ENCODE data around the gene KIF22. TPM values are rescaled to one million over a fixed set of nuclear protein-coding genes. Genes with fewer than 3 reads are reported as not detected.
"Not testable (repeated sequence)": the region's sequence is repeated elsewhere in the genome, so short reads cannot be mapped to it uniquely, and the experiment has no call there.

KIF22 gene
- total RNA-seq, 6 experiments from 2014 or later, result 26.4 to 50.3 (median 48.9) TPM

DNA sequence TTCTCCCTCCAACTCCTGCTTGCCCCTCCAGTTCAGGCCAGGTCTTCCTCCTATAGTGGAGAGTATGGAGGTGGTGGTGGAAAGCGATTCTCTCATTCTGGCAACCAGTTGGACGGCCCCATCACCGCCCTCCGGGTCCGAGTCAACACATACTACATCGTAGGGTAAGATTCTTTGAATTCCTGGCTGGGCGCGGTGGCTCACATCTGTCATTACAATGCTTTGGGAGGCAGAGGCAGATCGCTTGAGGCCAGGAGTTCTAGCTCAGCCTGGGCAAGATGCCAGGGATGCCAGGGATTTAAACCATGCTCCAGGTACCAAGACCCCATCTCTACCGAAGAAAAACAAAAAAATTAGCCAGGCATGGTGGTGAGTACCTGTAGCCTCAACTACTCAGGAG is 11.1 kb upstream of the KIF22 start:
- TF ChIP-seq, protein P1, sequence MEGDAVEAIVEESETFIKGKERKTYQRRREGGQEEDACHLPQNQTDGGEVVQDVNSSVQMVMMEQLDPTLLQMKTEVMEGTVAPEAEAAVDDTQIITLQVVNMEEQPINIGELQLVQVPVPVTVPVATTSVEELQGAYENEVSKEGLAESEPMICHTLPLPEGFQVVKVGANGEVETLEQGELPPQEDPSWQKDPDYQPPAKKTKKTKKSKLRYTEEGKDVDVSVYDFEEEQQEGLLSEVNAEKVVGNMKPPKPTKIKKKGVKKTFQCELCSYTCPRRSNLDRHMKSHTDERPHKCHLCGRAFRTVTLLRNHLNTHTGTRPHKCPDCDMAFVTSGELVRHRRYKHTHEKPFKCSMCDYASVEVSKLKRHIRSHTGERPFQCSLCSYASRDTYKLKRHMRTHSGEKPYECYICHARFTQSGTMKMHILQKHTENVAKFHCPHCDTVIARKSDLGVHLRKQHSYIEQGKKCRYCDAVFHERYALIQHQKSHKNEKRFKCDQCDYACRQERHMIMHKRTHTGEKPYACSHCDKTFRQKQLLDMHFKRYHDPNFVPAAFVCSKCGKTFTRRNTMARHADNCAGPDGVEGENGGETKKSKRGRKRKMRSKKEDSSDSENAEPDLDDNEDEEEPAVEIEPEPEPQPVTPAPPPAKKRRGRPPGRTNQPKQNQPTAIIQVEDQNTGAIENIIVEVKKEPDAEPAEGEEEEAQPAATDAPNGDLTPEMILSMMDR (IDR thresholded peaks at IDR 0.05), result no peak
- no peak for DNase-seq
- H3K9me3 Mint-ChIP-seq, result no peaks in the 10 kb centered on the region
- H3K27ac Mint-ChIP-seq, result no peak overlapping the region
- peaks cover 15% of the 10 kb centered on the region for H3K4me1 Mint-ChIP-seq (ENCODE audit: low read depth)
- H3K36me3 Mint-ChIP-seq (ENCODE audit: low read depth), result 0 out of 2 replicates have a peak, but pooled peaks cover 5% of the 10 kb centered on the region
- H3K27me3 Mint-ChIP-seq (ENCODE audit: insufficient read depth), result peaks cover 36% of the 10 kb centered on the region
- no peak overlapping the region for H3K4me3 Mint-ChIP-seq

DNA sequence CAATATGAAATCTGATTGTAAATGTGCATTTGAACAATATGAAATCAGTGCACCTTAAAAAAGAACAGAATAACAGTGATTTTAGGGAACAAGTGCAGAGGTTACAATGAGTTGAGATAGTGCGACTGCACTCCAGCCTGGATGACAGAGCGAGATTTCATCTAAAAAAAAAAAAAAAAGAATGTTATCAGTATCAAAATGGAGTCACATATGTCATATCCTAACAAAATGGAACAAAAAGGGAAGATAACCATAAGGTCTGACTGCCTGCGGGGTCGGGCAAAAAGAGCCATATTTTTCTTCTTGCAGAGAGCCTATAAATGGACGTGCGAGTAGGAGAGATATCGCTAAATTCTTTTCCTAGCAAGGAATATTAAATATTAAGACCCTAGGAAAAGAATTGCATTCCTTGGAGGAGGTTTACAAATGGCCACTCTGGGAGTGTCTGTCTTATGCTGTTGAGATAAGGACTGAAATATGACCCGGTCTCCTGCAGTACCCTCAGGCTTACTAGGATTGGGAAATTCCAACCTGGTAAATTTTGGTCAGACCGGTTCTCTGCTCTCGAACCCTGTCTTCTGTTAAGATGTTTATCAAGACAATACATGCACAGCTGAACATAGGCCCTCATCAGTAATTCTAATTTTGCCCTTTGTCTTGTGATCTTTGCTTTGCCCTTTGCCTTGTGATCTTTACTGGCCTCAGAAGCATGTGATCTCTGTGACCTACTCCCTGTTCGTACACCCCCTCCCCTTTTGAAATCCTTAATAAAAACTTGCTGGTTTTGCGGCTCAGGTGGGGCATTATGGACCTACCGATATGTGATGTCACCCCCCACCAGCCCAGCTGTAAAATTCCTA is 7.2 kb upstream of the KIF22 start:
- not testable (repeated sequence) for H3K4me3 Mint-ChIP-seq; DNase-seq; H3K9me3 Mint-ChIP-seq; H3K27ac Mint-ChIP-seq; H3K36me3 Mint-ChIP-seq (ENCODE audit: low read depth)
- H3K27me3 Mint-ChIP-seq (ENCODE audit: insufficient read depth), result peaks cover 28% of the 10 kb centered on the region
- H3K4me1 Mint-ChIP-seq (ENCODE audit: low read depth), result peaks cover 13% of the 10 kb centered on the region

DNA sequence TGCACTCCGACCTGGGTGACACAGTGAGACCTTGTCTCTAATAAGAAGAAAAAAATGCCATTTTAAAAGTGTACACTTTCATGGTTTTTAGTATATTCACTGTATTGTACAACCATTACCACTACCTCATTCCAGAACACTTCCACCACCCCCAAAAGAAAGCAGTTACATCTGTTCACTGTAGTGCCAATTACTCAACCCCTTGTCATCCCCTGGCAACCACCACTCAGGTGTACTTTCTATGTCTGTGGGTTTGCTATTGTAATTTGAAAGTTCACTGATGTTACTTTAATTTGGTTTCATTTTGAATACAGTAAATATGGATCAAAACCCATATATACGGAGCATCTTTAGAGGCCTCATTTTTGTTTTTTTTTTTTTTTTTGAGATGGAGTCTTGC is 6.4 kb upstream of the KIF22 start:
- no peak overlapping the region for H3K4me3 Mint-ChIP-seq
- H3K27ac Mint-ChIP-seq, result no peak overlapping the region

DNA sequence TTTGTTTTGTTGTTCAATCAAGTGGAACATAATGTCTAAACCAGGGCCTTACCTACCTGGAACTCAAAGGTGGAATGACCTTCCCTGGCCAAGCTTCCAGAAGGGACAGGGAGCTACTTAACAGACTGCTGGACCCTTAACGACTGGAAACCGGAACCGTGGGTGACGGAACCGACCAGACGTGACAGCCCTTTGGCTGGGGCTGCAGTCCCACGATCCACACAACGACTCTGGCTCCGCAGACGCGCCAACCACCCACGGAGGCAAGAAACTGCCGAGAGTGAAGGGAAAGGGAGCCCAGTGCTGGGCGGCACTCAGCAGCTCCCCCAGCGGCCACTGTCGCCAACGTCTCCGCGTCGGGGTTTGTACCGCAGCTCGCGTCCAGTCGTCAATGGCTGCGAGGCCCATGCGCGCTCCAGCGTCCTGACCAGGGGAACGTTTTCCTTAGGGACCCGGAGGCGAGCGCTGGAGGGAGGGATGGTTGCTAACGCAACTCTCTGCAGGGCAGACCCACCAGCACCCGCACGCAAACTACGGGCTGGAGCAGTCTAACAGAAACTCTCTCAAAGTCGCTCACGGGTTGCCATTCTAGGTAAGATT is 5.5 kb upstream of the KIF22 start:
- H3K4me1 Mint-ChIP-seq (ENCODE audit: low read depth), result peaks cover 10% of the 10 kb centered on the region
- no peaks in the 10 kb centered on the region for H3K9me3 Mint-ChIP-seq
- DNase-seq, result no peak
- peak overlapping the region; percentile 67; the same call in 1 of the 2 replicates for H3K4me3 Mint-ChIP-seq
- H3K27me3 Mint-ChIP-seq (ENCODE audit: insufficient read depth), result peaks cover 12% of the 10 kb centered on the region
- TF ChIP-seq, protein P1 (IDR thresholded peaks at IDR 0.05), result peak; percentile 73
- 0 out of 2 replicates have a peak, but pooled peaks cover 5% of the 10 kb centered on the region for H3K36me3 Mint-ChIP-seq (ENCODE audit: low read depth)
- no peak overlapping the region for H3K27ac Mint-ChIP-seq

More for the DNA sequence above, 6.4 kb upstream of the KIF22 start:
- TF ChIP-seq, protein P1 (IDR thresholded peaks at IDR 0.05), result no peak
- Mint-ChIP-seq H3K27me3 (ENCODE audit: insufficient read depth) (peaks cover 20% of the 10 kb centered on the region), H3K9me3 (no peaks in the 10 kb centered on the region), H3K36me3 (ENCODE audit: low read depth) (0 out of 2 replicates have a peak, but pooled peaks cover 5% of the 10 kb centered on the region), H3K4me1 (ENCODE audit: low read depth) (peaks cover 13% of the 10 kb centered on the region)
- no peak for DNase-seq

DNA sequence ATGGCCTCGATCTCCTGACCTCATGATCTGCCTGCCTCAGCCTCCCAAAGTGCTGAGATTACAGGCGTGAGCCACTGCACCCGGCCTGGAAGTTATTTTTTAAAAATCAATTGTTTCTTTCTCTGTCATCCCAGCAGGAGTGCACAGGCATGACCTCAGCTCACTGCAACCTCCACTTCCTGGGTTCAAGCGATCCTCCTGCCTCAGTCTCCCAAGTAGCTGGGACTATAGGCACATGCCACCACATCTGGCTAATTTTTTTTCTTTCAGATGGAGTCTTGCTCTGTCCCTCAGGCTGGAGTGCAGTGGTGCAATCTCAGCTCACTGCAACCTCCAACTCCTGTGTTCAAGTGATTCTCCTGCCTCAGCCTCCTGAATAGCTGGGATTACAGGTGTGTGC is 3.4 kb upstream of the KIF22 start:
- H3K9me3 Mint-ChIP-seq; DNase-seq; H3K27me3 Mint-ChIP-seq (ENCODE audit: insufficient read depth); H3K36me3 Mint-ChIP-seq (ENCODE audit: low read depth); H3K4me3 Mint-ChIP-seq; H3K27ac Mint-ChIP-seq: not testable (repeated sequence)
- H3K4me1 Mint-ChIP-seq (ENCODE audit: low read depth), result peaks cover 20% of the 10 kb centered on the region

DNA sequence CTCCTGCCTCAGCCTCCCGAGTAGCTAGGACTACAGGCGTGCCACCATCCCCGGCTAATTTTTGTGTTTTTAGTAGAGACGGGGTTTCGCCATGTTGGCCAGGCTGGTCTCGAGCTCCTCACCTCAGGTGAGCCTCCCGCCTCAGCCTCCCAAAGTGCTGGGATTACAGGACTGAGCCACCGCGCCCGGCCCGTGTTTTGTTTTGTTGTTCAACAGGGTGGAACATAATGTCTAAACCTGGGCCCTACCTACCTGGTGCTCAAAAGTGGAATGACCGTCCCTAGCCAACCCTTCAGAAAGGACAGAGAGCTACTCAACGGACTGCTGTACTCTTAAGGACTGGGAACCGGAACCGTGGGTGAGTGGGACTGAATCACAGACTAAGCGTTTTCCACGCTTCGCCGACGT is 772 bp upstream of the KIF22 start:
- H3K27me3 Mint-ChIP-seq (ENCODE audit: insufficient read depth), result no peaks in the 10 kb centered on the region; the same call in 1 of the 2 replicates
- TF ChIP-seq, protein P1 (IDR thresholded peaks at IDR 0.05), result no peak
- no peaks in the 10 kb centered on the region for H3K9me3 Mint-ChIP-seq
- peak overlapping the region; percentile 92 for H3K27ac Mint-ChIP-seq
- DNase-seq, result no peak
- peak overlapping the region; percentile 99 for H3K4me3 Mint-ChIP-seq
- H3K36me3 Mint-ChIP-seq (ENCODE audit: low read depth), result peaks cover 6% of the 10 kb centered on the region; the same call in 1 of the 2 replicates
- peaks cover 35% of the 10 kb centered on the region for H3K4me1 Mint-ChIP-seq (ENCODE audit: low read depth)

Data from HFFc6 (cell line).